GM12892 (cell line): Measurements from ENCODE around the gene PSMB1.

Source experiments
- POLR2A ChIP-seq: IDR thresholded peaks from 2 replicates; pipeline ENCODE4 v1.6.1; 2011; ENCODE audit warnings: low read depth, low read length, control low read depth
- POLR2AphosphoS5 ChIP-seq: IDR thresholded peaks from 2 replicates; pipeline ENCODE4 v1.6.1; 2011; ENCODE audit warnings: low read depth, low read length, control low read depth

DNA sequence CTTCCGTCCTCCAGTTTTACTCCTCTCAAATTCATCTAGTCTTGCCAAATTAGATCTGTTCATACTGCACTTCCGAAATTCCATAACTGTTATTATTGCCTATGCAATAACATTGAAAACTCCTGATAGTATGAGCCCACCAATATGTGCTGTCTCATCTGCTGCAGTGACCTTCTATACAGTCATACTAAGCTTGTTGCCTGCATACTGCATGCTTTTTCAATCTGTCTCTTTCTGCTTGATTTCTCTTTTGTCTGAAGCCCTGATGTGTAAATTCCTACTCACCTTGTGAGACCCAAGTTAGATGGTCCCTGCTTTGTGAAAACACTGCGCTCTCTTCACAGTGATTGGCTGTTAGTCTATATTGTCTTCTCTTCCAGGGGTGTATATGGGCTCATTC, 2.2 kb upstream of the PSMB1 start:
- no peak for TF ChIP-seq POLR2AphosphoS5
- no peak for TF ChIP-seq POLR2A
